Measurements from ENCODE around the gene PROSER3.

The PROSER3 gene

GRCh38 chr19:35748106-35749020 is 9.6 kb upstream of the PROSER3 start, which contains the start of gene LIN37:
LIN37 (plus strand) TSS chr19:35748576; CDS start chr19:35748725, 149 bp downstream.
- no peaks in the 10 kb centered on the region for H3K36me3 ChIP-seq (ENCODE audit: control insufficient read depth, insufficient read depth, low read length)
- H3K79me2 ChIP-seq, result no peaks in the 10 kb centered on the region
- H3K27ac ChIP-seq, result peak within 1 kb of the TSS; percentile 60
- TF ChIP-seq CTCF (IDR thresholded peaks at IDR 0.05), result no peak
- H3K4me3 ChIP-seq (ENCODE audit: low read depth, low read length), result peak within 1 kb of the TSS; percentile 96
- no peaks in the 10 kb centered on the region for H3K9me3 ChIP-seq (ENCODE audit: control insufficient read depth, low read length)
- H3K9ac ChIP-seq, result peak within 1 kb of the TSS; percentile 56
- H3K4me1 ChIP-seq, result peaks cover 4% of the 10 kb centered on the region
- H2AFZ ChIP-seq, result peak within 1 kb of the TSS; percentile 83
- H3K27me3 ChIP-seq (ENCODE audit: control insufficient read depth, insufficient read depth, low read length), result no peaks in the 10 kb centered on the region
- H3K4me2 ChIP-seq (ENCODE audit: low read length), result peak within 1 kb of the TSS; percentile 83

GRCh38 chr19:35750167-35750566 is 7.8 kb upstream of the PROSER3 start:
- Histone ChIP-seq H2AFZ (no peak overlapping the region), H3K4me2 (ENCODE audit: low read length) (no peak overlapping the region), H3K9me3 (ENCODE audit: control insufficient read depth, low read length) (no peaks in the 10 kb centered on the region), H3K4me3 (ENCODE audit: low read depth, low read length) (no peak overlapping the region), H3K79me2 (no peaks in the 10 kb centered on the region), H3K27ac (no peak overlapping the region), H3K27me3 (ENCODE audit: control insufficient read depth, insufficient read depth, low read length) (no peaks in the 10 kb centered on the region), H3K9ac (no peak overlapping the region), H3K36me3 (ENCODE audit: control insufficient read depth, insufficient read depth, low read length) (no peaks in the 10 kb centered on the region), H3K4me1 (no peaks in the 10 kb centered on the region)
- TF ChIP-seq CTCF (IDR thresholded peaks at IDR 0.05), result no peak

GRCh38 chr19:35751839-35752745 is 5.9 kb upstream of the PROSER3 start:
- Histone ChIP-seq H3K9ac (no peak overlapping the region), H3K4me1 (no peaks in the 10 kb centered on the region), H3K9me3 (ENCODE audit: control insufficient read depth, low read length) (no peaks in the 10 kb centered on the region), H3K4me2 (ENCODE audit: low read length) (no peak overlapping the region), H3K27ac (no peak overlapping the region), H2AFZ (no peak overlapping the region), H3K27me3 (ENCODE audit: control insufficient read depth, insufficient read depth, low read length) (no peaks in the 10 kb centered on the region), H3K36me3 (ENCODE audit: control insufficient read depth, insufficient read depth, low read length) (no peaks in the 10 kb centered on the region), H3K4me3 (ENCODE audit: low read depth, low read length) (no peak overlapping the region), H3K79me2 (no peaks in the 10 kb centered on the region)
- no peak for TF ChIP-seq CTCF (IDR thresholded peaks at IDR 0.05)

- no peaks in the 10 kb centered on the region for H3K9me3 ChIP-seq (ENCODE audit: control insufficient read depth, low read length)
- TF ChIP-seq CTCF (IDR thresholded peaks at IDR 0.05), result no peak
- no peaks in the 10 kb centered on the region for H3K36me3 ChIP-seq (ENCODE audit: control insufficient read depth, insufficient read depth, low read length)
- H3K4me3 ChIP-seq (ENCODE audit: low read depth, low read length), result no peak overlapping the region
- H3K9ac ChIP-seq, result no peak overlapping the region
- H3K4me2 ChIP-seq (ENCODE audit: low read length), result no peak overlapping the region
- H3K27me3 ChIP-seq (ENCODE audit: control insufficient read depth, insufficient read depth, low read length), result no peaks in the 10 kb centered on the region
- H3K4me1 ChIP-seq, result peaks cover 3% of the 10 kb centered on the region
- no peak overlapping the region for H2AFZ ChIP-seq
- no peak overlapping the region for H3K27ac ChIP-seq
- H3K79me2 ChIP-seq, result no peaks in the 10 kb centered on the region
These were observed 5.1 kb upstream of the PROSER3 start for GRCh38 chr19:35752746-35753350.
